ENCODE measurements around the gene DGKQ.

The DGKQ gene

DNA sequence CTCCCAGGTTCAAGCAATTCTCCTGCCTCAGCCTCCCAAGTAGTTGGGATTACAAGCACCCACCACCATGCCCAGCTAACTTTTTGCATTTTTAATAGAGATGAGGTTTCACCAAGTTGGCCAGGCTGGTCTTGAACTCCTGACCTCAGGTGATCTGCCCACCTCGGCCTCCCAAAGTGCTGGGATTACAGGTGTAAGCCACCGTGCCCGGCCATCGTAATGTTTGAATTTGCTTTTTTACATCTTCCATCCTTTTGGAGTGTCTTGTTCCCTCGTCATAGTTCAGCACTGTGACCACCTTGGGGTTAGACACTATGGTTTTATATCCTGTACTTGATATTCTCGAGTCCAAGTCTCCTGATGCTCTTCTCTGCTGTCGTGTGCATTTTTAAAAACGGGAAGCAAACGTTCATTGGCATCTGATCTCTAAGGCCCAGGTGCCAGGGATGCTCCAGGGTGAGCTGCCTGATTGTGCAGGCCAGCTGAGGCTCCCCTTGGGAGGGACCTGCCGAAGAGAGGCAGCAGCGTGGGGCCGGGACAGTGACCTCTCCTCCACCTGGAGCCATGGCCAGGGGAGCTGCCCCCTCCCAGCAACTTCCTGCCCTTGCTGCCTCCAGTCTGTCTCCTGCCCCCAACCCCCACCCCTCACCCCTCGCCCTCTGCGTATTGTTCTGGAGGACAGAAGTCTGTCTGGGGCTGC, 16.7 kb downstream of the DGKQ start:
- H3K4me3 ChIP-seq (ENCODE audit: low read depth, low read length), result no peak overlapping the region
- ChIA-PET POLR2A (no interaction called here), CTCF (no interaction called here)
- TF ChIP-seq CTCF (IDR thresholded peaks at IDR 0.05; ENCODE audit: insufficient read depth, low read length, missing control alignments), result no peak
- DNase-seq (ENCODE audit: low read depth, low spot score), result no peak

DNA sequence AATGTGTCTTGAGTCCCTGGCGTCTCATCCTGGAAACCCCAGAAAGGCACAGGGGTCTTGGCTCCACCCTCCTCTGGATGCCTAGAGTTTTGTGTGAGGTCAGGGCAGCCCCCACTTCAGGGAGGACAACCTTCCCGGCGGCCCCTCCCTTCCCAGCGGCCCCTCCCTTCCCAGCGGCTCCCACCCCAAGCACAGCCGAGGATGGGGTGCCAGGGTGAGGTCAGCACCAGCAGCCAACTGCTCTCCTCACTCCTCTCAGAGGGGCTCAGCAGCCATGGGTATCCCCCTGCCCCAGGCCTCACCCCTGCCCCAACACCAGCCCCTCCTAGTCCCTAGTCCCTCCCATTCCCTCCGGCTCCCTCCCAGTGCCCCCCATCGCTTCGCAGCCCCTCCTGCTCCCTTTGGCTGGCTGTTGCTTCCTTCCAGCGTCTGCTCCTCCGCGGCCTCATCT, 17.4 kb downstream of the DGKQ start:
- H3K4me3 ChIP-seq (ENCODE audit: low read depth, low read length), result no peak overlapping the region
- POLR2A ChIA-PET, result no interaction called here
- DNase-seq (ENCODE audit: low read depth, low spot score), result no peak
- TF ChIP-seq CTCF (IDR thresholded peaks at IDR 0.05; ENCODE audit: insufficient read depth, low read length, missing control alignments), result no peak
- CTCF ChIA-PET, result no interaction called here

- POLR2A ChIA-PET, result interaction anchor here (0.7 kb wide), 1 partner anchor 99 kb away, joined by 3 read pairs; no protein-coding TSS in a partner anchor
Measured at GRCh38 chr4:955161-955921, 18.0 kb downstream of the DGKQ start.

DNA sequence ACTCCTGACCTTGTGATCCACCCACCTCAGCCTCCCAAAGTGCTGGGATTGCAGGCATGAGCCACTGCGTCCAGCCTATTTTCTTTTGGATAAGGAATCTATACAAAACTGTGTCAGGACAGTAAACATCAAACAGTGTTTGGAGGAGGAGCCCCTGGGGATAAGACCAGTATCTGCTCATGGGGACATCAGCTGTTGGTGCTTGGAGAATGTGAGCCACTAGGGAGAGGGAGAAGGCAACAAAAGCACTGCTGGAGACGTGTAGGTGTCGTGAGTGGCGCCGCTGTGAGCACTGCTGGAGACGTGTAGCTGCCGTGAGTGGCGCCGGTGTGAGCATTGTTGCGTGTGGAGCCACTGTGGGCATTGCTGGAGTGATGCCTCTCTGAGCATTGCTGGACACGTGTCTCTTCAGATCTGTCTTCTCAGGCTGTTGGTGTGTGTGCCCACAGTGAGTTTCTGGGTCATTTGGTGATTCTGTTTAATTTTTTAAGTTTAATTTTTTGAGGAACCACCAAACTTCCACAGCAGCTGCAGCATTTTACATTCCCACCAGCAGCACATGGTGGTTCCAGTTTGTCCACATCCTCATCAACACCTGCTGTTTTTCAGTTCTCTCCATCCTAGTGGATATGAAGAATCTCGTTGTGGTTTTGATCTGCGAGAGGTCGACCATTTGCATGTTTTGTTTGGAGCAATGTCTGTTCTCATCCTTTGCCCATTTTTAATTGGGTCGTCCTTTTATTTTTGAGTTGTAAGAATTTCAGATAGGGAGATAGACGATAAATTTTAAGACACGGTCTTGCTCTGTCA, 19.0 kb downstream of the DGKQ start:
- CTCF ChIA-PET, result no interaction called here
- TF ChIP-seq CTCF (IDR thresholded peaks at IDR 0.05; ENCODE audit: insufficient read depth, low read length, missing control alignments), result no peak
- DNase-seq (ENCODE audit: low read depth, low spot score), result no peak
- POLR2A ChIA-PET, result no interaction called here
- no peak overlapping the region for H3K4me3 ChIP-seq (ENCODE audit: low read depth, low read length)

More at GRCh38 chr4:955161-955921, 18.0 kb downstream of the DGKQ start:
- CTCF ChIA-PET, result no interaction called here
- H3K4me3 ChIP-seq (ENCODE audit: low read depth, low read length), result no peak overlapping the region
- no peak for TF ChIP-seq CTCF (IDR thresholded peaks at IDR 0.05; ENCODE audit: insufficient read depth, low read length, missing control alignments)
- no peak for DNase-seq (ENCODE audit: low read depth, low spot score)

DNA sequence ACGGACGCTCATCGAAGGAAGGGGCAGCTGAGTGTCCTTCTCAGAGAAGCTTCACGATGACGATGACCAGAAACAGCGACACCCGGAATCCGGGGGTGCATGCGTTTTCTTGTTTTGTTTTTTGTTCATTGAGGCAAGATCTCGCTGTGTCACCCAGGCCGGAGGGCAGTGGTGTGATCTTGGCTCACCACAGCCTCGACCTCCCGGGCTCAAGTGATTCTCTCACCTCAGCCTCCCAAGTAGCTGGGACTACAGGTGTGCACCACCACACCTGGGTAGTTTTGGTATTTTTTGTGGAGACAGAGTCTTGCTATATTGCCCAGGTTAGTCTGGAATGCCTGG, 19.8 kb downstream of the DGKQ start:
- ChIA-PET POLR2A (no interaction called here), CTCF (no interaction called here)
- no peak for DNase-seq (ENCODE audit: low read depth, low spot score)
- TF ChIP-seq CTCF (IDR thresholded peaks at IDR 0.05; ENCODE audit: insufficient read depth, low read length, missing control alignments), result no peak
- H3K4me3 ChIP-seq (ENCODE audit: low read depth, low read length), result no peak overlapping the region

All from AG04449 (cell line).